ENCODE data around the gene GDNF. TPM values are rescaled to one million over a fixed set of nuclear protein-coding genes. Genes with fewer than 3 reads are reported as not detected.
A peak's percentile ranks its signal among the peaks of the same experiment; 100 is the strongest.

The GDNF gene
- total RNA-seq, 4 donors from 2014 or later, result 2.0 to 10.1 (median 5.0) TPM

DNA sequence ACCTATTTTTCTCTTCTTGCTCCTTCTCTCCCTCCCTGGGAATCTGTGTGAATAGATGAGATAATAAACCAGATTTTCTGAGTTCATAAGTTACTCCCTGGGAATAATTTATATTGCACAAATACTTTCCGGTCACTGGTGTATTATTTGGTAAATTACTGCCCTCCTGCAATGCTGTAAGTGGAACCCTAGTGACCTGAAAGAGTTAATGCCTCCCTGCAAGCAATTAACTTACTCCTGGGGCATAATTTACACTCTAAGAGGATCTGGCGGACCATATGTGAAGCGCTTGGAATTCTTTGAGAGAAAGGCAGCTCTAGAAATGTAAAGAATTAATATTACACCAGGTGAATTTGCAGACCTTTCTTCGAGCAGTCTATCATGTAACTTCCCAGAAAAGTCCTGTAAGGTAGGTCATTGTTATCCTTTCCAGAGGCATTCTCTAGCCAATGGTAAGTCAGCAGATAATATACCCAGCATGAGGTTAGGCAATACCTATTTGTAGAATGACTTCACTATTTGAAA lies 7.0 kb upstream of the GDNF start:
- no peak for TF ChIP-seq POLR2A (IDR thresholded peaks at IDR 0.05; ENCODE audit: low read depth)
- TF ChIP-seq, protein P1, sequence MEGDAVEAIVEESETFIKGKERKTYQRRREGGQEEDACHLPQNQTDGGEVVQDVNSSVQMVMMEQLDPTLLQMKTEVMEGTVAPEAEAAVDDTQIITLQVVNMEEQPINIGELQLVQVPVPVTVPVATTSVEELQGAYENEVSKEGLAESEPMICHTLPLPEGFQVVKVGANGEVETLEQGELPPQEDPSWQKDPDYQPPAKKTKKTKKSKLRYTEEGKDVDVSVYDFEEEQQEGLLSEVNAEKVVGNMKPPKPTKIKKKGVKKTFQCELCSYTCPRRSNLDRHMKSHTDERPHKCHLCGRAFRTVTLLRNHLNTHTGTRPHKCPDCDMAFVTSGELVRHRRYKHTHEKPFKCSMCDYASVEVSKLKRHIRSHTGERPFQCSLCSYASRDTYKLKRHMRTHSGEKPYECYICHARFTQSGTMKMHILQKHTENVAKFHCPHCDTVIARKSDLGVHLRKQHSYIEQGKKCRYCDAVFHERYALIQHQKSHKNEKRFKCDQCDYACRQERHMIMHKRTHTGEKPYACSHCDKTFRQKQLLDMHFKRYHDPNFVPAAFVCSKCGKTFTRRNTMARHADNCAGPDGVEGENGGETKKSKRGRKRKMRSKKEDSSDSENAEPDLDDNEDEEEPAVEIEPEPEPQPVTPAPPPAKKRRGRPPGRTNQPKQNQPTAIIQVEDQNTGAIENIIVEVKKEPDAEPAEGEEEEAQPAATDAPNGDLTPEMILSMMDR (IDR thresholded peaks at IDR 0.05), result no peak
- no peak for TF ChIP-seq EP300 (IDR thresholded peaks at IDR 0.05)
- no peak for TF ChIP-seq POLR2AphosphoS5 (IDR thresholded peaks at IDR 0.05)
- no peak overlapping the region for H3K27ac ChIP-seq (replicated peaks in 1 of 4)
- DNase-seq (ENCODE audit: extremely low spot score), result no peak
- 100% methylated on average over 4 of the region's 4 CpGs for WGBS
- H3K36me3 ChIP-seq, result no peaks in the 10 kb centered on the region
- H3K9me3 ChIP-seq, result no peaks in the 10 kb centered on the region
- no peaks in the 10 kb centered on the region for H3K27me3 ChIP-seq
- no peak overlapping the region for H3K4me3 ChIP-seq
- intact Hi-C loops (cut with DNase I), result no loop called here
- peaks cover 0 to 7% (median 2%) of the 10 kb centered on the region in 4 donors for H3K4me1 ChIP-seq

DNA sequence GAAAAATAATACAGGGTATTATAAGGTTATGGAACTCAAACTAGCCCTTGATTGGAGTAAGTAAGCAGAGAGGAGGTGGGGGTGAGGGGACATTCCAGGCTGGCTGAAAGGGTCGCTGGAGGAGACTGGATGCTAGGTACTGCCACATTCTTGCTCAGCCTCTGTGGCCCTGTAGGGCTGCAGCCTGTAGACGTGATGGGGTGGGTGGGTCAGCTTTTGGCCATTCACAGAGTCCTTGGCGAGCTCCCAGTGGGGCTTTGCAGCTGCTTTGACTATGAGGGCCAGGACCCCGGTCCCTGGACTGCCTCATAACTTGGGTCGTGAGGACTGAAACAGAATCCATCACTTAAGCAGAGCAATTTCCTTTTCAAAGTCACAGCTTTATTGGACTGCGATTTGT lies 4.2 kb upstream of the GDNF start:
- Histone ChIP-seq H3K27me3 (peaks cover 0 to 19% (median 0%) of the 10 kb centered on the region in 4 donors), H3K27ac (replicated peaks in 1 of 4) (no peak overlapping the region), H3K9me3 (no peaks in the 10 kb centered on the region), H3K4me1 (peaks cover 8 to 31% (median 24%) of the 10 kb centered on the region in 4 donors), H3K4me3 (no peak overlapping the region), H3K36me3 (no peaks in the 10 kb centered on the region)
- intact Hi-C loops (cut with DNase I), result no loop called here
- TF ChIP-seq, protein P1 (IDR thresholded peaks at IDR 0.05), result no peak
- TF ChIP-seq POLR2AphosphoS5 (IDR thresholded peaks at IDR 0.05) (no peak), EP300 (IDR thresholded peaks at IDR 0.05) (no peak), POLR2A (IDR thresholded peaks at IDR 0.05; ENCODE audit: low read depth) (no peak)
- DNase-seq (ENCODE audit: extremely low spot score), result no peak
- 62% methylated on average over 6 of the region's 6 CpGs for WGBS

DNA sequence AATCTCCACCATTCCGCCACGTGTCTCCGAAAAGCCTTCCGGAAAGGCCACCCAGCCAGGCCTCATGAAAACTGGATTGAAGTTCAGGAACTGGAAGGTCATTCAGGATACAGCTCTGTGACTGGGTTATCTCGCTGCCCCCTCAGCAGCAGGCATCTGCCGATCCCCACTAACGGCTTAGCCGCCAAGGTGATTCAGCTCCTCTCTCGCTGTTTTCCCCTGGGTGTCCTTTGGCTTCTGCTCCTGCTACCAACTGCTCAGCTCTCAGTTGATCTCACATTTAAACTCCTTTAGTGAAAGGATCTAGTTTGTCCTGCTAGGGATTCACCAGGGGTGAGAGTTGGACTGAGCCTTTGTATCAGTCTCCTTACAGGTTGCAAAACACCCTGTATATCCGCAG lies 2.2 kb upstream of the GDNF start:
- intact Hi-C loops (cut with DNase I), result no loop called here
- no peak overlapping the region for H3K4me3 ChIP-seq
- no peaks in the 10 kb centered on the region for H3K36me3 ChIP-seq
- 84% methylated on average over 10 of the region's 10 CpGs for WGBS
- no peak overlapping the region for H3K27ac ChIP-seq (replicated peaks in 1 of 4)
- no peaks in the 10 kb centered on the region for H3K9me3 ChIP-seq
- H3K4me1 ChIP-seq, result peaks cover 25 to 41% (median 39%) of the 10 kb centered on the region in 4 donors
- no peak for DNase-seq (ENCODE audit: extremely low spot score)
- H3K27me3 ChIP-seq, result peaks cover 0 to 34% (median 0%) of the 10 kb centered on the region in 4 donors
- TF ChIP-seq EP300 (IDR thresholded peaks at IDR 0.05) (no peak), POLR2AphosphoS5 (IDR thresholded peaks at IDR 0.05) (no peak), POLR2A (IDR thresholded peaks at IDR 0.05; ENCODE audit: low read depth) (no peak)
- TF ChIP-seq, protein P1 (IDR thresholded peaks at IDR 0.05), result no peak

DNA sequence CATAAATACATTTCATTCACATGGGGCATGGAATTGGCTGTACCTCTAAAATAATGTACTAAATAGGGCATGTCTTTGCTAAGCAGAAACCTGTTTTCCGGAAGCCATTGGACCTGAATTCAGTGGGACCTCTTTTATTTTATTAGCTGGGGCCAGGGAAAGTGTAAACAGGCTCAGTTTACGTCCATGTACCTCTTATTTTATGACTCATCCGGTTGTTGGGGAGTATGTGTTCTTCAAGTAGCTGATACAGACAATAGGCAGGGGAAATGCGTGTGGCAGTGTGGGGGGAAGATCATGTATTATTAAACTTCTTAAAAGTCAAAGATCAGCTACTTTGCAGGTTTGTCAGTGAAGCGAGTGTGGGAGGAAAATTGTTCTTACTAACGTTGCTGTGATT lies 1.4 kb upstream of the GDNF start:
- TF ChIP-seq, protein P1 (IDR thresholded peaks at IDR 0.05), result no peak
- TF ChIP-seq EP300 (IDR thresholded peaks at IDR 0.05) (no peak), POLR2AphosphoS5 (IDR thresholded peaks at IDR 0.05) (no peak)
- intact Hi-C loops (cut with DNase I), result no loop called here
- H3K36me3 ChIP-seq, result no peaks in the 10 kb centered on the region
- peaks cover 30 to 49% (median 47%) of the 10 kb centered on the region in 4 donors for H3K4me1 ChIP-seq
- peaks cover 0 to 40% (median 0%) of the 10 kb centered on the region in 4 donors for H3K27me3 ChIP-seq
- H3K9me3 ChIP-seq, result no peaks in the 10 kb centered on the region
- no peak for DNase-seq (ENCODE audit: extremely low spot score)
- H3K27ac ChIP-seq (replicated peaks in 1 of 4), result peak overlapping the region; percentile 90 to 94 (median 92)
- H3K4me3 ChIP-seq, result peak overlapping the region in 2 of 4 donors; percentile 69 to 82
- 77% methylated on average over 6 of the region's 6 CpGs for WGBS
